NCI-H446 treated with DMSO at 0.1 percent for 48 hours (cell line): Measurements from ENCODE around the gene PAOX.
"Not testable (repeated sequence)": the region's sequence is repeated elsewhere in the genome, so short reads cannot be mapped to it uniquely, and the experiment has no call there.

ENCODE experiments used
- DNase-seq: peaks from one replicate; lab custom pipeline; 2025; lab: John Stamatoyannopoulos, UW

The PAOX gene

DNA sequence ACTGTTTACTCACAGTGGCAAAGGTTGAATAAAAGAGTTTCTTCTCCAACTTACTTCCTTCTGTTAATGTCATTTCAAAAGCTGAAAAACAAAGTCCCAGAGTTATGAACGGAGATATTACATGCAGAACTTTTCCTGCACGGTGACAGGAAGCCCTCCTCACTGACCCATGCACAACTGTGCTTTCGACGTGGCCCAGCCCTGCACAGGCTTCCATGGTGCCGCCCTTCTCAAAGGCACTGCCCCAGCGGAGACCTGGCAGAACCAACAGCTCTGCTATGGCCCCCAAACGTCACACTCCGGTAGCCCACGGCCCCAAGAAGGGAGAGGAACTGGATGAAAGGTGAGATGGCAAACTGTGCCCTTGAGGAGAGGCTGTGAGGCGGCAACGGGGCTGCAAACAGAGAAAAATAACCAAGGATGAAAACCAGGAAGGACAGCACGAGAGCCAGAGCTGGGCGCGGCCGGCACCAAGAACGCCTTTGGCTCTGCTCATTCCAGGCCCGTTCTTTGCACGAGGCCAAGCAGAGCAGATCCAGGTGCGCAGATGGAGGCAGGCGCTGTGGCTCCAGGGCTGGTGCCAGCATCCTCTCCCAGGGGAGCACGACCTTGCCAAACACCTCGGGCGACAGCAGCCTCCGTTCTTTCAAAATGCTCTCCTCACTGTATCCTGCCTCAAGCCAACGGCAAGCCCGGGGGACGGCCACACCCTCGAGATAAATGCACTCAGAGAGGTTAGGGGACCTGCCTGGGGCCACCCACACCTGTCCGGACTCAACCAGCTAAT is 14.2 kb upstream of the PAOX start:
- DNase-seq, result no peak

DNA sequence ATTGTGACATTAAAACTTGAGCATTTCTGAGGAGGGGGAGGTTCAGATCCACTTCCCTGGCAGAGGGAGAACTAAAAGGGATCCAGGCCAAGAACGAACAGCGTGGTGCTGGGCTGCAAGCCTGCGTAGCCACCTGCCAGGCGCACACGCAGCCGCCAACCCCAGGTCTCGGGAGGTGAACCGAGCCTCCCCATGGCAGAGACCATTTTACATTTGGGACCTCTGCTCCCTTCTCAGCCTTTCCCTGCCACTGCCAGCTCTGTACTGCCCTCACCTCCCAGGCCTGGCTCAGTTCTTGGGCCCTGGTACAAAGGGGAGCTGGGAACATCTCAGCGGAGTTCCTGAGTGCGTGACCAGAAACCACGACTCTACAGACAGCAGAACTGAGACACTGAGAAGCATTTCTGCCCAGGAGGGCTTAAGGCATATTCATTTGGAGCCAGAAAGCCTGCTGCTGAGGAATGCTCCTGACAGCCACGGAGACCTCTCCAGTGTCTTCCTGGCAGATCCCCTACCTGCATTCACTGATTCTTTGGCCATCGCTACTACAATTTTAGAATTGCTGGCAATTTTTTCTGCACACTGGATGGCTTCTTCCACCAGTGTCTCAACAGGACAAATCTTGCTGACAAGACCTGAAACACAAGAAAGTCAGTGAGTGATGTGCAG is 13.5 kb upstream of the PAOX start:
- no peak for DNase-seq

DNA sequence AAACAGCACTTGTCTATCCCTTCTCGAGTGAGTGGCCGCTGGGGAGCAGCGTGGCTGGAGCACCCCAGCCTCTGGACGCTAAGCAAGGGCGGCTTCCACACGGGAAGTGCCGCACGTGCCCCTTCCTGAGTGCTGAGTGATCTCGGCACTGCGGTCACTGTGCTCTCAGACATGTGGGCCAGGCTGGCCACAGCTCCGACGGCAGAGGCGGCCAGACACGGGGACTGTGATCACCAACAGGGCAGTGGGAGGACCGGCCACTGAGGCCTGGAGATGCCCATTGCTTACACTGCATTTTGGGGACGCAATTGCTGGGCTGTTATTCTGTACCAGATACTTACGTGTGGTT is 13.0 kb upstream of the PAOX start:
- no peak for DNase-seq

DNA sequence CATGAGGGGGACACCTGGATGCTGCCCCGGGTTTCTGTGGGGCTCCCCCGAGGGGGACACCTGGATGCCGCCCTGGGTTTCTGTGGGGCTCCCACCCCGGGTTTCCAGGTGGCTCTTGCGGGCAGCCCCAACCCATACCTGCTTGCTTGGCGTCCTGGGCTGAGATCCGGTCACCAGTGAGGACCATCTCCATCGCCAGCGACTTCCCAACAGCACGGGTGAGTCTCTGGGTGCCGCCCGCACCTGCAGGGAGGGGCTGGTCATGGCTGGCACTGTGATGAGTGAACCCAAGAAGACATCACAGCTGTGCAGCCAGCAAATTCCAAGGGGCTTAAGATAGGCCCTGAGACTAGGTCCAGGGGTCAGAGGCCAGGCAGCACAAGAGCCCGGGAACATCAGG is 12.3 kb upstream of the PAOX start:
- no peak for DNase-seq

DNA sequence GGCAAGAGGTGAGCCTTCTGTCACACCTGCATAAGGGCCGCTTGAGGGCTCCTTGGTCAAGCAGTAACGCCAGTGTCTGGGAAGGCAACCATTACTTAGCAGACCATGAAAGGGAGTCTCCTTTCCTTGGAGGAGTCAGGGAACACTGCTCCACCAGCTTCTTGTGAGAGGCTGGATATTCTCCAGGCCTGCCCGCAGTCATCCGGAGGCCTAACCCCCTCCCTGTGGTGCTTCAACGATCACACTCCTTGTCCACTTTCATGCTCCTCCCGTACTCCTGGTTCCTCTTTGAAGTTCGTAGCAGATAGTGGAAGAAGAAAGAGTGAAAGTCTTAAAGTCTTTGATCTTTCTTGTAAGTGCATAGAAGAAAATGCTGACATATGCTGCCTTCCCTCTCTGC is 11.6 kb upstream of the PAOX start:
- not testable (repeated sequence) for DNase-seq

DNA sequence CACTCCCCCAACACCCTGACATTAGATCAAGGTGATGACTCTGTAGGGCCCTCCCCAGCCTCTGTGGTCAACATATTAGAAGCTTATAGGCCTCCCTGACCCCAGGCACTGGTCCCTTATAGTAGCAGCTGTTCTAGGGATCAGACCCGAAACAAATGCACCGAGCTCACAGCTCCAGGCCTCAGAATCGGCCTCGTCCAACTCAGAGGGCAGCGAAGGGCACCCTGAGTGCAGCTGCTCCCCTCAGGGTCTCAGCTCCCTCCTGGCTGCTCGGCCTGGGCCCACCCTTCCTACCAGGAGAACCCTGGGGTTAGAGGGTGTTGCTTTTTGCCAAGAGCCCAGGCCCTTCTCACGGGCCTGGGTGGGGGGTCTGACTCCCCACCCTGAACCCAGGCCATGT is 10.9 kb upstream of the PAOX start:
- no peak for DNase-seq

DNA sequence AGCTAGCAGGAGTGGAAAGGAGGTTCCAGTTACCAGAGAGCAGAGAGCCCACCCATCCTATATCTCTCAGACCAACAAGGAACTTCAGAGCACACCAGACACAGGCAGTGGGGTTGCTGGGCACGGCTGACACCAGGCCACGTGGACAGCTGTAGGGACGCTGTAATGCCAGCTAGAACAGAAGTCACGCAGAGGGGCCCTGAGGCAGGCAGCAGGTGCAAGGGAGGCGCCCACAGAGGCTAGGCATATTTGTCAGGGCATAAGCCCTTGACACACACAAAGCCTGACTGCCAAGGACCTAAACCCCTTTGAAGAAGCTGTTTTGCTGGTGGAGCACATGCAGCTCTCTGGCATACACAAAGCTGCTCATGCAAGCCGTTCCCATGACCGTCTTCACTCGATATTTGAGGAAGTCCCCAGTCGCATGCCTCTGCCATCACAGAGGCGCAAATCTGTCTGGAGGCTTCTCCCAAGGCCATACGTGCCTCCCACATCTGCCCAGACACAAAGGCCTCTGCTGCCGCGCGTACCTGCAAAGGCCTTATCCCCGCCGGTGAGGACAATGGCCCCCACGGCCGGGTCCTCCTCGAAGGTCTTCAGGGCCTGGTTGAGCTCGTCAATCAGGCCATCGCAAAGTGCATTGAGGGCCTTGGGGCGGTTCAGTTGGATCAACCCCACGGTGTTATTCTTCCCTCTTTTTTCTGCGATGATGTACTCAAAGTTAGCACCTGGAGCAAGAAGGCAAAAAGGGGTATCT is 8.9 kb upstream of the PAOX start:
- DNase-seq, result no peak

DNA sequence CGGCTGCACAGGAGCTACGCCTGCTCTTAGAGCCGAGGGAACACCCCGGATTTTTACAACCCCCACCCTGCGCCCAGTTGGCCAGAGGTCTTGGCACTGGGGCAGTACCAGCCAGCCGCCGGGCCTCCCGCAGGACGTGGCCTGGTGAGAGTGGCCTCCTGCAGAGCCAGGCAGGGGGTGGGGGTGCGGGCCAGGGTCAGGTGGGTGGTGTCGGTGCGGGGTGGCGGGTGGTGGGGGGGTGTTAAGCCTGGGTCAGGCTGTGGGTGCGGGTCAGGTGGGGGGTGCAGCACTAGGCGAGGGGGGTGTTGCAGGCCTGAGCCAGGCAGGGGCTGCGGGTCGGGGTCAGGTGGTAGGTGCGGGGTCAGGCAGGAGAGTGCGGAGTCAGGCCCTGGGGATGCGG is 6.6 kb upstream of the PAOX start:
- no peak for DNase-seq

DNA sequence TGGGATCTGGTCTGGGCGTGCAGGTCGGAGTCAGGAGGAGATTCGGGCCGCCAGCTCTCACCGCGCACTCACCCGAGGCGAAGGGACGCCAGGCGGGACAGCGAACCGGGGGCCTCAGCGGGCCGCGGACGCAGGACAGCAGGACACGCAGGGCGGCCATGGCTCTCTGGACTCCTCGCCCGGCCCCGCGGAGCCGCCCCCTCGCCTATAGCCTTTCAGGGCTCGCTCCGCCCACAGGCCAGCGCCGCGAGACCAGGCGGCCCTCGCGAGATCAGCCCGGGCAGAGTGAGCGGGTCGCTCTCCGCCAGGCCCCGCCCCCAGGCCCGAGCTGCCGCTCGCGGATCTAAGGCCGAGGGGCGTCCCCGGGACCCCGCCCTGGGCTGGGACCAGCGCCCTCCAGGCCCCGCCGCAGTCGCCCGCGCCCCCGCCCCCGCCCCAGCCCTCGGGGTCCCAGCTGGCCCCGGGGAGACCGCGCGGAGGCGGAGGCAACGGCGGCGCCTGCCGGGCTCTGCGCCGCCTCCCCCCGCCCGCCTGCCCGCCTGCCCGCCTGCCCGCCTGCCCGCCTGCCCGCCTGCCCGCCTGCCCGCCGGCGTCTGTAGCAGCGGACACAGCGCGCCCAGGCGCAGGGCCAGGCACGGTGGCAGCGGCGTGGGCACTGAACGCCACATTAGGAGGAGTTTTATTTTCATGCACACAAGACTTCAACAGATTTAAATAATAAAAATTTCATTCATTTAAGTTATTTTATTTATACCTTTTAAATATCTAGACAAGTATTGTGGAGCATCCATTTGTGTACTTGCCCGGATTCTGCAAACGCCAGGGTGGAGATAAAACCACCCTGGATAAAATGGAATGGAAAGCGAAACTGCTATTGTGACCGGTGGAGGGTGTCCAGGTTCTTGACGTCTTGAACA is 5.6 kb upstream of the PAOX start, which contains the start of gene ECHS1:
TSS of gene ECHS1 (minus strand) at position 181 of the 917 bp plus-strand sequence. CDS start at position 160, 21 bp downstream.
- peak; percentile 67 for DNase-seq

DNA sequence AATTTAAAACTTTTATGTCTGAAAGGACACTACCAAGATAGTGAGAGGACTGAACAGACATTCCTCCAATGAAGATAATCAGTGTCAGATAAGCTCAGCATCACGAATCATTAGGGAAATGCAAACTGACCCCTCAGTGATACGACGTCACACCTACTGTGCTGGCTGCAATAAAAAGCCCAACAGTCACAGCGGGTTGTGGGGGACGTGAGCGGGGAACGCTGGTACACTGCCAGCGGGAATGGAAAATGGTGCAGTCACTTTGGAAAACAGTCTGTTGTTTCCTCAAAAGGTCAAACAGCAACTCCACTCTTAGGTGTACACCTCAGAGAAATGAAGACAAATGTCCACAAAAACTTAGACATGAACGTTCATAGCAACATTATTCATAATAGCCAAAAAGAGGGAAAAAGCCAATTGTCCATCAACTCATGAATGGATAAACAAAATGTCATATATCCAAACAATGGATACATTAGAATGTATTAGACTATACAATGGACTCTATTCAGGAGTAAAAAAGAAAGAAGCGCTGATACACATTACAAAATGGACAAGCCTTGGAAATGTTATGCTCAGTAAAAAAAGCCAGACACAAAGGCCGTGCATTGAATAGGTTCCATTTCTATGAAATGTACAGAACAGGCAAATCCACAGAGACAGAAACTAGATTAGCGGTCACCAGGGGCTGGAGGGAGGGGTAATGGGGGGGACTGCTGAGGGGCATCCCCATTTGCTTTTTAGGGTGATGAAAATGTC is 3.5 kb upstream of the PAOX start:
- DNase-seq, result no peak

DNA sequence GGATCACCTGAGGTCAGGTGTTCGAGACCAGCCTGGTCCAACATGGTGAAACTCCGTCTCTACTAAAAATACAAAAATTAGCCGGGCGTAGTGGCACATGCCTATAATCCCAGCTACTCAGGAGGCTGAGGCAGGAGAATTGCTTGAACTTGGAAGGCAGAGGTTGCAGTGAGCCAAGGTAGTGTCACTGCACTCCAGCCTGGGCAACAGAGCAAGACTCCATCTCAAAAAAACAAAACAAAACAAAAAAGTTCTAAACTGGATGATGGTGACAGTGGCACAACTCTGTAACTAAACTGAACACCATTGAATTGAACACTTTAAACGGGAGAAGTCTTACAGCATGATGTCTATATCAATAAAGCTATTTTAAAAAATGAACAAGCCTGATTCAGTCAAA is 2.9 kb upstream of the PAOX start:
- DNase-seq, result not testable (repeated sequence)

DNA sequence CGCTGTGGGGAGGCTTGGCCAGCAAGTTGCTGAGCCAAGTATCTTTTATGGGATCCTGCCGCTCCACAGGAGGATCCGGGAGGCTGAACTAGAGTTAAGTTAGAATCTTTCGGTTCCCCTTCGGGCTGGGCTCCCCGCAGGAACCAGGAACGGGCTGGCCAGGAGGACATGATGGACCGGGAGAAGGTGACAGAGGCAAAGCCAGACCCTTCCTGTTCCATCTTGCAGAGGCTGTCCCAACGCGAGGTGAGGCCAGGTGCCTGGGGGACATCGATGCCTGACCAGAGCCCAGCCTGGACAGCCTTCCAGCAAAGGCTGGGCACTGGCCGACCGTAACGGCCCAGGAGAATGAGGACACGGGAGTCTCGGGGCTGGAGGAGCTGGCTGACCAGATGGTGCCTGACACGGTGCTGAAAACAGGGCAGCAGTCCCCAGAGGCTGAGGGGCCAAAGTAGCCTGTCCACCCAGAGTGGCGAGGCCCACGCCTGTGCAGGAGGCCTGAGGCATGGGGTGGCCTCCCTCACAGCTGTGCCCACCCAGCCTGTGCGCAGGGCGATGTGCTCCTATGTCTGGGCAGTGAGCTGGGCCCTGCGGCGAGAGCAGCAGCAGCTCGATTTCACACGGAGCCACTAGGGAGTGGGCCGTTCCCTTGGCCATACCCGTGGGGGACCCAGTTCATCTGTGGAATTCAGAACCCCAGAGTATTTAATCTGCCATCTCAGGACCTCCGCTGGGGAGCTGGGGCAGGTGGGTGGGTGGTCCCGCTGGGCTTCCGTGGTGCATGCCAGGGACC is 1.8 kb upstream of the PAOX start:
- no peak for DNase-seq

DNA sequence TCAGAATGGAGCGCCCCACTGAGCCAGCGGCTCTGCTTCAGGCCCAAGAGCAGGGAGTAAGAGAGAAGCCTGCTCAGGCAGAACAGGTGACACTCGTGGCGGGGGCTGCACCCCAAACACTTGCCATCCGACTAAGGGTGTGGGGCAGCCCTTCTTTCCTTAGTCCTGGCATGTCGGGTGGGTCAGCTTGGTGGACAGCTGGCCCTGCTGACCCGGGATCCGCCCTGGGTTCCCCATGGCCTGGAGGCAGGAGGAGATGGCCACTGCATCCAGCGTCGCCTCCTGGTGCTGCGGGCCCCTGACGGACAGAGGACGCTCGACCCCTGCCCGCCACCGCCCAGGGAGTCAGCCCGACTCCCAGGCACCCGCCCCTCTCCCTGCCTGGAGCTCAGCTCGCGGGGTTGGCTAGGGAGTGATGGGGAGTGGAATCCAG is 1.2 kb upstream of the PAOX start:
- DNase-seq, result no peak

DNA sequence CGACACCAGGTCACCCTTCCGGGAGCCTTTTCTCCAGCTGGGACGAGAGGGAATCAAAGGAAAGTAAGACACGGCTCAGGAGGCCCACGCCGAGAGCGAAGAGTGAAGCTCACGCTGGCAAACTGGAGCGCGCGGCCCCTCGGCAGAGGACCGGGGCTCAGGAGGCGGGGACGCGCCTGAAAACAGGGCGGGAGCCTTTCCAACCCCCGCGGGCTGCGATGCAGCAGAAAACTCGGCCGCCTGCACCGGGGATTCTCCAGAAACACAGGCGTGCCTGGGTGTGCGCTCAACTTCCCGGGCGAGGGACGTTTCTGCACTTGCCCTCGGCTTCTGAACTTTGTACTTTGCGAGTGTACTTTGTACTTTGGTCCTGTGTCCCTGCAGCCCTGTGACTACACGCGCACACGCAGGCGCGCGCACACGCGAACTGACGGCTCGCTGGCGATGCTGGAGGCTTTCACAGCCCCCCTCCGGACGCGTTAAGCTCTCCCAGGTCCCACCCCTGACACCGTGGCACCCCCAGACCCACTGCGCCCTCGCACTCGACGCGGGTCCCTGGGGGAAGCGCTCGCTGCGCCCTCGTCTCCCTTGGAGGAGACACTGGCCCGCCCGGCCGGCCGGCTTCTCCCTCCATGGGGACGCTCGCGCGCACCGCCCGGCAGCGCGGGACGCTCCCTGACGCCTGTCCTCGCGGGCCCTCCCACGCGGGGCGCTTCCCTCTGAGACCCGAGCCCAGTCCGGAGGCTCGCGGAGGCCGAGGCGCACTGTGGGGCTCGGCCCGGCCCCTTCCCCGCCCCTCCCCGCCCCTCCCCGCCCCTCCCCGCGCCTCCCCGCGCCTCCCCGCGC is 588 bp upstream of the PAOX start:
- DNase-seq, result no peak

DNA sequence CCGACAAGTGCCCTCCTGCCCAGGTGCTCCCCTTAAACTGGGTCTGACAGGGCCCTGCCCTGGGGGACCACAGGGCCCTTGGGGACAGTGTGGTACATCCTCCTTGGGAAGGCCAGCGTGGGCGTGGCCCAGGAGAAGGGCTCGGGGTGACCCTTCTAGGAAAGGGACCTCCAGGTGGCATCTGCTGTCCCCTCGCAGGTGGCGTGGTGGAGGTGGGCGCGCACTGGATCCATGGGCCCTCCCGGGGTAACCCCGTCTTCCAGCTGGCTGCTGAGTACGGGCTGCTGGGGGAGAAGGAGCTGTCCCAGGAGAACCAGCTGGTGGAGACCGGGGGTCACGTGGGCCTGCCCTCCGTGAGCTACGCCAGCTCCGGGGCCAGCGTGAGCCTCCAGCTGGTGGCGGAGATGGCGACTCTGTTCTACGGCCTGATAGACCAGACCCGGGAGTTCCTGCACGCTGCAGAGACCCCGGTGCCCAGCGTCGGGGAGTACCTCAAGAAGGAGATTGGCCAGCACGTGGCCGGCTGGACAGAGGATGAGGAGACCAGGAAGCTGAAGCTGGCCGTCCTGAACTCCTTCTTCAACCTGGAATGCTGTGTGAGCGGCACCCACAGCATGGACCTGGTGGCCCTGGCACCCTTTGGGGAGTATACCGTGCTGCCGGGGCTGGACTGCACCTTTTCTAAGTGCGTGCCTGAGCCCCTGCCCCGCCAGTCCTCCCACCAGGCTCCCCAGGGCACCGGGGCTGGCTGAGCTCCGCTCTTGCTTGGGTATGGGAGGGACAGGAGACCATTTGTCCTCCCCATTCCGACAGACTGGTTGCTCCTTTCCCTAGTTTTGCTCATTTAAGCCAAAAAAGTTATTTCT is 972 bp downstream of the PAOX start:
- DNase-seq, result no peak

DNA sequence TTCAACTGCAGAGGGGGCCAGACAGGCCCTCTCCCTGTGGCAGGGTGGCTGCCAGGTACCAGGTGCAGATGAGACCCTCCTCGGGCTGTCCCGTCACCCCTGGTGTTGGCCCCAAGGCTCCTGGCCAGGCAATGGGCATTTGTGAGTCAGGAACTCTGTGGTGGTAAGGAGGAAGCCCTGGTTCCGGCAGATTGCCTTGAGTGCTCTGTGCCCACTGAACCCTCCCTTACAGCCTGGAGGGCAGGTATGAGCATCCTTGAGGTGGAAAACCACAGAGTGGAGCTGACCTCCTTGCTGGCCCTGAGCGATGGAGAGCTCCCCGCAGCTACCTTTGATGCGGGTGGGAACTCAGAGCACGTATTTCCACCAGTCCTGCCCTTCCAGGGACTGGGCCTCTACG is 2.0 kb downstream of the PAOX start:
- DNase-seq, result no peak

DNA sequence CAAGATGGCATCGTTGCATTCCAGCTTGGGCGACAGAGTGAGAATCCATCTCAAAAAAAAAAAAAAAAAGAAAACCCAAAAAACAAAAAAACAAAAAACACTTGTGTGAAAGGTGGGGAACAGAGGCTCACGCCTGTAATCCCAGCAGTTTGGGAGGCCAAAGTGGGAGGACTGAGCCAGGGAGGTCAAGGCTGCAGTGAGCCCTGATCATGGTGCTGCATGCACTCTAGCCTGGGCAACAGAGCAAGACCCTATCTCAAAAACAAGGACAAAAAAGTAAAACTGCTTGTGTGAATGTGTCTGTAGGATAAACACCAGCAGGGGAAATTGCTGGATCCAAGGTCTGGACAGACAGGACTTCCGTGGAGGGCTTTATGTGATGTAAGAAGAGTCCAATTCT is 4.5 kb downstream of the PAOX start:
- DNase-seq, result no peak

DNA sequence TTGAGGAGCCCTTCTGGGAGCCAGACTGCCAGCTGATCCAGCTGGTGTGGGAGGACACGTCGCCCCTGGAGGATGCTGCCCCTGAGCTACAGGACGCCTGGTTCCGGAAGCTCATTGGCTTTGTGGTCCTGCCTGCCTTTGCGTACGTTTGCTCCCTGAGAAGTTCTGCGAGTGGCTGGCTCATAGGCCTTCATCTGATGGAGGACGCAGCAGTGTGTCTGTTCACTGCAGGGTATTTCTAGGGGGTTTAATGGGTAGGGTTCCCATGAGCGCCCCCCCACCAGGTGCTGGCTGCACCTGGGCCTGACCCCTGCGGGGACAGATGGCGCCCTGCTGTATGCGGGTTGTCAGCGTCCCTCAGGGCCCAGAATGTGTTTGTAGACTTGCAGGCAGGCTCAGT is 5.0 kb downstream of the PAOX start:
- DNase-seq, result no peak
